CD4-positive, alpha-beta T cell treated with Interleukin-4 for 1 hour (primary cell): Measurements from ENCODE around the gene PACC1.
"Not testable (repeated sequence)": the region's sequence is repeated elsewhere in the genome, so short reads cannot be mapped to it uniquely, and the experiment has no call there.

Source experiments
- DNase-seq, 2 donors: peaks; one replicate each; pipeline ENCODE4 v3.0.0-alpha.2; 2020 to 2022

PACC1 gene

GRCh38 chr1:212395678-212396437, 18.8 kb downstream of the PACC1 start:
- not testable (repeated sequence) for DNase-seq

- DNase-seq = no peak
Measured at GRCh38 chr1:212388985-212389716, 25.5 kb downstream of the PACC1 start.

DNA sequence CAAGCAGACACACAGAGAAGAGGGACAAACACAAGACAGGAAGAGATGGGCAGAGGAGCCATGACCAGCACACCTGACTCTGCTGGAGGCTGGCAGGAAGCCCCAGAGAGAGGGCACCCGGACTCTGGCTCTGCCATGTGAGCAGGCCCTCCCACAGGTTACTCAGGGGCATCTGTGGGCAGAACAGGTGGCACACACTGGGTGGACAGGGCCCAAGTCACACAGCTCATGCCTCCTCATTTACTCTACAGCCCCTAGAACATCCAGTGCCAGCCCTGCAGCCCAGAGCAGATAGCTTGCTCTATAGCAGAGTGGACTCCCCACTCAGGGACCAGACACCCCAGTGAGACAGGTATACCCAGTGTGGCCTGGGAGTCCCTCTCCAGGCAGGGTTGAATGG, 28.7 kb downstream of the PACC1 start:
- DNase-seq = no peak

GRCh38 chr1:212381397-212382035, 33.2 kb downstream of the PACC1 start:
- DNase-seq = no peak

DNA sequence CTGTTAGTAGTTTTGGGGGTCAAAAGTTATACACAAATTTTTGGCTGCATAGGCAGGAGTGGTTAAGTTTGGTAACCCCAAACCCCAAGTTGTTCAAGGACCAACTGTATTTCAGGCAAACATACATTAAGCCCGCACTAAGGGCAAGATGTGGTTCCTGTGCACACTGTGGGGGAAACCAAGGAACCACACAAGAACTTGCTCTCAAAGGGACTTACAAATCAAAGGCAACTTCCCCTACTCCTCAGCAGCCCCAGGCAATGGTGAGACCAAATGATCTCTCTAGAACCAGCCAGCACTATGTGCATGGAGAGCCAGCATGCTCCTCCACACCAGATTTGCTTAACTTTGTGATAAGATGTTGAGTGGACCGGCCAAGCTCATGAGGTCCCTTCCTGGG, 35.3 kb downstream of the PACC1 start:
- no peak for DNase-seq

GRCh38 chr1:212377644-212378043, 37.0 kb downstream of the PACC1 start:
- no peak for DNase-seq

DNA sequence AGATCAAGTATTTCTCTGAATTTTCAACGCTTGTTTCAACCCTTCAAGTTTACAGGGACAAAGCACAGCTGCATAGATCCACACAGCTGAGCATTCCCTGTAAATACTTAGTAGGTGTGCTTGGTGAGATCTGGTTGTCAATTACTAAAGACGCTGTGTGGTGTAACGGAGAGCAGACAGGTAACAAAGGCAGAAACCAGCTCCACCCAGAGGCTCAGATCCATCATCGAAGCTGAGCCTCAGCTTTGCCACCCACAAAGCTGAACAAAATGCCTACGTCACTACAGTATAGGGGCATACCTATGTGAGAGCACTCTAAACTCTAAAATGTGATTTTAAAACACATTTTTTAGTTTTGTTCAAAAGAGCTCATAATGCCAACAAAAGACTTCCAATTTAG, 38.7 kb downstream of the PACC1 start:
- DNase-seq = no peak

GRCh38 chr1:212368073-212368484, 46.6 kb downstream of the PACC1 start:
- peak; percentile 64 to 77 for DNase-seq

- DNase-seq = no peak
Measured at GRCh38 chr1:212367474-212368072, 47.1 kb downstream of the PACC1 start.

DNA sequence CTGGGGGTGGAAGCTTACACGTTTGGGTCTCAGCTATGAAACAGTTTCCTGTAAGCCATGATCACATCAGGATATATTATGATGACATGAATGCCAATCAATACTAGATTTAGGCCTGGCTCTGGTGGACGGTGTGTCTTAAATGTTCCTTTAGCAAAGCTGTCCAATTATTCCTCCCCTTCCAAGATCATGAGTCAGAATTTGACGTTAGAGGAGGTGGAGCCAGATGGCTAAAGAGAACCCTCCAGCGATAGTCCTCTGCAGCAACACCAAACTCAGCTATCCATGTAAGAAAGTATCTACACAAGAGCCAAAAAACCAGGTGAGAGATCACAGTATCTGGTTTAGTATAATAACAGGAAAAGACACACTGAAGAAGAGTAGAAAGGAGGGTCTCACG, 47.8 kb downstream of the PACC1 start:
- DNase-seq = no peak

- DNase-seq = no peak
Measured at GRCh38 chr1:212364985-212365384, 49.7 kb downstream of the PACC1 start.

DNA sequence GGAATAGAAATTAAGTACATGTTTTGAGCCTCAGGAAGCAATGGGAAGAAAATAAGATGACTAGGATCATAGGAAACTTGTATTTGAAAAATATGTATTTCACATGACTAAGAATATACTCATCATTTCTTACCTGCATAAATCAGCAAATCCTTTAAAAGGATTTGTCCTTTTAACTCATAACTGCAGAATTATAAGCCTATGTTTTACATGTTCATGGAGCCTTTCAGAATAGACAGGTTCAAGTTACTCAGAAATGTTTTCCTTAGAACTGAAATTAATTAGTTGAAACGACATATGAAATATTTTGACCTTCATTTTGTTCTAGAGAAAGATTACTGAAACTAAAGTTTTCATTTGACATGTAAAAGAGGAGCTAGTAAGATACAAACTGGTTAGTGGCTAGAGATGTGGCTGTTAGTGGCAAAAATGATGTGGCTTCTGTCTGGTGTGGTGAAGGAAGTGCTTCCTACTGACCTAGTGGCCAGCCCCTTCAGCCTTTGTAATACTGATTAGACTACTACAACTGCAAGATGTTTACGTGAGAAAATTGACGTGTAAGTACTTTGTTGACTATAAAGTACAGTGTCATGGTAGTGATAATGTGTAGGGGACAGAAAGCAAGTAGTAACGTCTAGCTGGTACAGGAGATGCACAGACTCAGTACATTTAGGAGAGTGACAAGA, 54.7 kb downstream of the PACC1 start:
- DNase-seq = no peak

GRCh38 chr1:212355230-212355969, 59.3 kb downstream of the PACC1 start:
- DNase-seq = no peak

GRCh38 chr1:212354464-212354863, 60.2 kb downstream of the PACC1 start:
- DNase-seq = no peak

GRCh38 chr1:212353181-212353580, 61.5 kb downstream of the PACC1 start:
- no peak for DNase-seq

GRCh38 chr1:212351588-212352362, 62.9 kb downstream of the PACC1 start:
- DNase-seq = no peak

DNA sequence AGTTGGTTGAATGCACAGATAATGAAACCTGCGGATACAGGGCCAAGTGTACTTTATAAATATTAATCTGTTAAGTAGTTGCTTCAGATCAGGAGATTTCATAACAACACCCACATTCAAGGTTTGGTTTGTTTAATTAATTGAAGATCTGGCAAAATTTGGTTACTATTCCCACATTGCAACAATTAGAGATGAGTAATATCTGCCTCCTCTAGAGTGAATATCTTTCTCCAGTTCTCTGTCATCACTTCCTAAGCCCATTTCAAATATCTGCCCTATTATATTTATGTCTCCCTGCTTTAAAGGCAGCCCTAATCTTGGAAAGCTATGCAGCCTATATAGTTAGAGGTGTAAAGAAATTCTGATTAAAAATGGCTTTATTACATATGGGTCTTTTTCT, 68.1 kb downstream of the PACC1 start:
- no peak for DNase-seq

DNA sequence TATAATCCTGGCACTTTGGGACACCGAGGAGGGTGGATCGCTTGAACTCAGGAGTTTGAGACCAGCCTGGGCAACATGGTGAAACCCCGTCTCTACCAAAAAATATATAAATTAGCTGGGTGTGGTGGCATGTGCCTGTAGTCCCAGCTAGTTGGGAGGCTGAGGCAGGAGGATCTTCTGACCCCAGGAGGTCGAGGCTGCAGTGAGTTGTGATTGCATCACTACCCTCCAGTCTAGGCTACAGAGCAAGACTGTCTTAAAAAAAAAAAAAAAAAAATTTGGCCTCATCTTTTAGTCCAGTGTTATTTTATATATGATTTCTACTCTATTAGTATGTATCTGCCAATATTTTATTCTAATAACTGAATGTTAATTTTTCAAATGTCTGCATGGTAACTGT, 69.8 kb downstream of the PACC1 start:
- no peak for DNase-seq

GRCh38 chr1:212341090-212341489, 73.6 kb downstream of the PACC1 start:
- DNase-seq = no peak

- no peak for DNase-seq
Measured at GRCh38 chr1:212329105-212329504, 85.6 kb downstream of the PACC1 start.

DNA sequence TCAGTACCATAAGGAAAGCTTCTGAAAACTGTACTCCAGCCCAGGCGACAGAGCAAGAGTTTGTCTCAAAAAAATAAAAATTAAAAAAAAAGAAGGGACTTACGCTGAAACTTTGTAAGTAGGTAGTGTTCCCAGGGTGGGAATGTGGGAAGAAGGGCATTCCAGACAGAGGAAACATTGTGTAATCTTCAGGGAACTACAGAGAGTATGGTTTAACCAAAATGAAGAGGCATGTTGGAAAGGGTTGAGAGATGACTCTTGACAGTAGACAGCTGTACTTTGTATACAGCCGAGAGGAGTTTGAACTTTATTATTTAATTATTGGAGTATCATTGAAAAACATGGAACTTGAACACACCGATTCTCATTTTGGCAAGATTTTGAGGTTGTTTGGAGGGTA, 86.4 kb downstream of the PACC1 start:
- no peak for DNase-seq
